DND-41 (cell line): ENCODE results near the gene SERINC2.

Experiments used
- EZH2 ChIP-seq: IDR thresholded peaks from 3 replicates; pipeline ENCODE4 v1.6.1; 2012; ENCODE audit warnings: borderline replicate concordance, low read depth, mild to moderate bottlenecking, moderate library complexity, low read length, inconsistent platforms; ENCODE audit not compliant: severe bottlenecking
- TF ChIP-seq, protein P1 (sequence below): IDR thresholded peaks from 2 replicates; pipeline ENCODE4 v1.5.1; 2012; ENCODE audit warnings: borderline replicate concordance, low read length, moderate library complexity, mild to moderate bottlenecking; ENCODE audit not compliant: poor library complexity, severe bottlenecking; ENCODE audit errors: extremely low read depth

GRCh38 chr1:31426249-31426922, 13.4 kb downstream of the SERINC2 start:
- TF ChIP-seq, protein P1, sequence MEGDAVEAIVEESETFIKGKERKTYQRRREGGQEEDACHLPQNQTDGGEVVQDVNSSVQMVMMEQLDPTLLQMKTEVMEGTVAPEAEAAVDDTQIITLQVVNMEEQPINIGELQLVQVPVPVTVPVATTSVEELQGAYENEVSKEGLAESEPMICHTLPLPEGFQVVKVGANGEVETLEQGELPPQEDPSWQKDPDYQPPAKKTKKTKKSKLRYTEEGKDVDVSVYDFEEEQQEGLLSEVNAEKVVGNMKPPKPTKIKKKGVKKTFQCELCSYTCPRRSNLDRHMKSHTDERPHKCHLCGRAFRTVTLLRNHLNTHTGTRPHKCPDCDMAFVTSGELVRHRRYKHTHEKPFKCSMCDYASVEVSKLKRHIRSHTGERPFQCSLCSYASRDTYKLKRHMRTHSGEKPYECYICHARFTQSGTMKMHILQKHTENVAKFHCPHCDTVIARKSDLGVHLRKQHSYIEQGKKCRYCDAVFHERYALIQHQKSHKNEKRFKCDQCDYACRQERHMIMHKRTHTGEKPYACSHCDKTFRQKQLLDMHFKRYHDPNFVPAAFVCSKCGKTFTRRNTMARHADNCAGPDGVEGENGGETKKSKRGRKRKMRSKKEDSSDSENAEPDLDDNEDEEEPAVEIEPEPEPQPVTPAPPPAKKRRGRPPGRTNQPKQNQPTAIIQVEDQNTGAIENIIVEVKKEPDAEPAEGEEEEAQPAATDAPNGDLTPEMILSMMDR = no peak
- TF ChIP-seq EZH2 = no peak
